ENCODE measurements around the gene NKD2.

NKD2 gene

GRCh38 chr5:1009359-1010180 is 968 bp downstream of the NKD2 start:
- no peak for TF ChIP-seq CTCF (IDR thresholded peaks at IDR 0.05)
- Histone ChIP-seq H3K4me3 (peak overlapping the region; percentile 76), H3K27ac (no peak overlapping the region)
- DNase-seq (ENCODE audit: low spot score), result no peak

- Histone ChIP-seq H3K27ac (no peak overlapping the region), H3K4me3 (no peak overlapping the region)
- TF ChIP-seq CTCF (IDR thresholded peaks at IDR 0.05), result no peak
- no peak for DNase-seq (ENCODE audit: low spot score)
These were observed 1.5 kb downstream of the NKD2 start for GRCh38 chr5:1010181-1010510.

- H3K4me3 ChIP-seq, result no peak overlapping the region
- TF ChIP-seq CTCF (IDR thresholded peaks at IDR 0.05), result no peak
- H3K27ac ChIP-seq, result no peak overlapping the region
- no peak for DNase-seq (ENCODE audit: low spot score)
These were observed 2.0 kb downstream of the NKD2 start for GRCh38 chr5:1010641-1011046.

GRCh38 chr5:1011226-1011631 is 2.6 kb downstream of the NKD2 start:
- no peak overlapping the region for H3K4me3 ChIP-seq
- no peak for TF ChIP-seq CTCF (IDR thresholded peaks at IDR 0.05)
- no peak for DNase-seq (ENCODE audit: low spot score)
- no peak overlapping the region for H3K27ac ChIP-seq

- H3K4me3 ChIP-seq, result no peak overlapping the region
- no peak for TF ChIP-seq CTCF (IDR thresholded peaks at IDR 0.05)
- no peak for DNase-seq (ENCODE audit: low spot score)
- H3K27ac ChIP-seq, result no peak overlapping the region
These were observed 3.2 kb downstream of the NKD2 start for GRCh38 chr5:1011741-1012312.

- no peak for DNase-seq (ENCODE audit: low spot score)
- Histone ChIP-seq H3K4me3 (no peak overlapping the region), H3K27ac (no peak overlapping the region)
- no peak for TF ChIP-seq CTCF (IDR thresholded peaks at IDR 0.05)
These were observed 3.8 kb downstream of the NKD2 start for GRCh38 chr5:1012313-1012841.

GRCh38 chr5:1012900-1013237 is 4.3 kb downstream of the NKD2 start:
- H3K27ac ChIP-seq, result no peak overlapping the region
- H3K4me3 ChIP-seq, result no peak overlapping the region
- DNase-seq (ENCODE audit: low spot score), result no peak
- no peak for TF ChIP-seq CTCF (IDR thresholded peaks at IDR 0.05)

Data from coronary artery (tissue), 2 donors.